ENCODE results near the gene MYLK. TPM values are rescaled to one million over a fixed set of nuclear protein-coding genes. Genes with fewer than 3 reads are reported as not detected.
"Not testable (repeated sequence)": the region's sequence is repeated elsewhere in the genome, so short reads cannot be mapped to it uniquely, and the experiment has no call there.

Gene MYLK
- total and polyA plus RNA-seq, 5 donors from 2014 or later, result 0.07 to 2.9 (median 0.20) TPM; not detected in 1

- not testable (repeated sequence) for DNase-seq; H3K4me3 ChIP-seq (ENCODE audit: low read depth, low read length); H3K9me3 ChIP-seq (ENCODE audit: control insufficient read depth in 2 of 2, low read length in 2 of 2); H3K36me3 ChIP-seq (ENCODE audit: control insufficient read depth, insufficient read depth, low read length); H3K4me1 ChIP-seq (ENCODE audit: control insufficient read depth, insufficient read depth, low read length, poor library complexity, severe bottlenecking); H3K27me3 ChIP-seq (ENCODE audit: control insufficient read depth, insufficient read depth, low read length); ATAC-seq (ENCODE audit: low read depth in 2 of 2); H3K36me3 Mint-ChIP-seq; H3K27ac ChIP-seq (ENCODE audit: insufficient read depth, low read length, poor library complexity, severe bottlenecking); H3K9me3 Mint-ChIP-seq; H3K27me3 Mint-ChIP-seq; H3K4me3 Mint-ChIP-seq; H3K4me1 Mint-ChIP-seq
- H3K27ac Mint-ChIP-seq, result peak overlapping the region in 2 of 3 donors; percentile 12 to 55
Observed at GRCh38 chr3:123600863-123601262, 283.3 kb downstream of the MYLK start.

GRCh38 chr3:123597561-123597960 lies 286.6 kb downstream of the MYLK start:
- Mint-ChIP-seq H3K27me3 (no peaks in the 10 kb centered on the region), H3K9me3 (peaks cover 0 to 4% (median under 1%) of the 10 kb centered on the region in 7 donors), H3K4me3 (no peak overlapping the region), H3K27ac (no peak overlapping the region), H3K4me1 (peaks cover 0 to 5% (median 0%) of the 10 kb centered on the region in 4 donors), H3K36me3 (peaks cover 14% of the 10 kb centered on the region)
- Histone ChIP-seq H3K27ac (ENCODE audit: insufficient read depth, low read length, poor library complexity, severe bottlenecking) (no peak overlapping the region), H3K4me3 (ENCODE audit: low read depth, low read length) (no peak overlapping the region), H3K27me3 (ENCODE audit: control insufficient read depth, insufficient read depth, low read length) (no peaks in the 10 kb centered on the region), H3K9me3 (ENCODE audit: control insufficient read depth in 2 of 2, low read length in 2 of 2) (no peaks in the 10 kb centered on the region), H3K36me3 (ENCODE audit: control insufficient read depth, insufficient read depth, low read length) (no peaks in the 10 kb centered on the region), H3K4me1 (ENCODE audit: control insufficient read depth, insufficient read depth, low read length, poor library complexity, severe bottlenecking) (no peaks in the 10 kb centered on the region)
- no peak for DNase-seq
- ATAC-seq (ENCODE audit: low read depth in 2 of 2), result no peak

- Histone ChIP-seq H3K9me3 (ENCODE audit: control insufficient read depth in 2 of 2, low read length in 2 of 2) (peaks cover 0 to 9% of the 10 kb centered on the region in 2 experiments), H3K27me3 (ENCODE audit: control insufficient read depth, insufficient read depth, low read length) (no peaks in the 10 kb centered on the region), H3K4me3 (ENCODE audit: low read depth, low read length) (no peak overlapping the region), H3K27ac (ENCODE audit: insufficient read depth, low read length, poor library complexity, severe bottlenecking) (no peak overlapping the region), H3K4me1 (ENCODE audit: control insufficient read depth, insufficient read depth, low read length, poor library complexity, severe bottlenecking) (no peaks in the 10 kb centered on the region), H3K36me3 (ENCODE audit: control insufficient read depth, insufficient read depth, low read length) (peaks cover 10% of the 10 kb centered on the region)
- Mint-ChIP-seq H3K9me3 (peaks cover 0 to 10% (median 6%) of the 10 kb centered on the region in 7 donors), H3K4me1 (peaks cover 0 to 5% (median 0%) of the 10 kb centered on the region in 4 donors), H3K4me3 (no peak overlapping the region), H3K27me3 (no peaks in the 10 kb centered on the region), H3K36me3 (peaks cover 22% of the 10 kb centered on the region), H3K27ac (no peak overlapping the region)
- ATAC-seq (ENCODE audit: low read depth in 2 of 2), result no peak
- no peak for DNase-seq
Observed at GRCh38 chr3:123595396-123596180, 288.5 kb downstream of the MYLK start.

GRCh38 chr3:123593381-123593780 lies 290.8 kb downstream of the MYLK start:
- peaks cover 17% of the 10 kb centered on the region for H3K36me3 ChIP-seq (ENCODE audit: control insufficient read depth, insufficient read depth, low read length)
- Mint-ChIP-seq H3K27ac (no peak overlapping the region), H3K36me3 (peaks cover 31% of the 10 kb centered on the region), H3K4me3 (no peak overlapping the region), H3K9me3 (peaks cover 0 to 21% (median 7%) of the 10 kb centered on the region in 7 donors), H3K4me1 (peaks cover 0 to 5% (median 1%) of the 10 kb centered on the region in 4 donors), H3K27me3 (no peaks in the 10 kb centered on the region)
- no peak overlapping the region for H3K27ac ChIP-seq (ENCODE audit: insufficient read depth, low read length, poor library complexity, severe bottlenecking)
- no peak for ATAC-seq (ENCODE audit: low read depth in 2 of 2)
- no peak overlapping the region for H3K4me3 ChIP-seq (ENCODE audit: low read depth, low read length)
- no peaks in the 10 kb centered on the region for H3K4me1 ChIP-seq (ENCODE audit: control insufficient read depth, insufficient read depth, low read length, poor library complexity, severe bottlenecking)
- peaks cover 0 to 17% of the 10 kb centered on the region in 2 experiments for H3K9me3 ChIP-seq (ENCODE audit: control insufficient read depth in 2 of 2, low read length in 2 of 2)
- no peaks in the 10 kb centered on the region for H3K27me3 ChIP-seq (ENCODE audit: control insufficient read depth, insufficient read depth, low read length)
- no peak for DNase-seq

GRCh38 chr3:123590685-123591450 lies 293.3 kb downstream of the MYLK start:
- H3K4me1 Mint-ChIP-seq, result peaks cover 0 to 10% (median 4%) of the 10 kb centered on the region in 4 donors
- H3K36me3 Mint-ChIP-seq, result peaks cover 35% of the 10 kb centered on the region
- no peak overlapping the region for H3K4me3 Mint-ChIP-seq
- Histone ChIP-seq H3K27me3 (ENCODE audit: control insufficient read depth, insufficient read depth, low read length) (no peaks in the 10 kb centered on the region), H3K27ac (ENCODE audit: insufficient read depth, low read length, poor library complexity, severe bottlenecking) (no peak overlapping the region), H3K36me3 (ENCODE audit: control insufficient read depth, insufficient read depth, low read length) (peaks cover 17% of the 10 kb centered on the region), H3K4me1 (ENCODE audit: control insufficient read depth, insufficient read depth, low read length, poor library complexity, severe bottlenecking) (peaks cover 9% of the 10 kb centered on the region), H3K4me3 (ENCODE audit: low read depth, low read length) (no peak overlapping the region), H3K9me3 (ENCODE audit: control insufficient read depth in 2 of 2, low read length in 2 of 2) (peaks cover 0 to 17% of the 10 kb centered on the region in 2 experiments)
- ATAC-seq (ENCODE audit: low read depth in 2 of 2), result no peak
- H3K27ac Mint-ChIP-seq, result no peak overlapping the region
- peaks cover 0 to 21% (median 7%) of the 10 kb centered on the region in 7 donors for H3K9me3 Mint-ChIP-seq
- DNase-seq, result no peak
- H3K27me3 Mint-ChIP-seq, result no peaks in the 10 kb centered on the region

- no peak overlapping the region for H3K27ac Mint-ChIP-seq
- ATAC-seq (ENCODE audit: low read depth in 2 of 2) (no peak), DNase-seq (no peak)
- no peak overlapping the region for H3K4me3 ChIP-seq (ENCODE audit: low read depth, low read length)
- peaks cover 0 to 21% (median 4%) of the 10 kb centered on the region in 7 donors for H3K9me3 Mint-ChIP-seq
- no peak overlapping the region for H3K27ac ChIP-seq (ENCODE audit: insufficient read depth, low read length, poor library complexity, severe bottlenecking)
- H3K9me3 ChIP-seq (ENCODE audit: control insufficient read depth in 2 of 2, low read length in 2 of 2), result peaks cover 0 to 17% of the 10 kb centered on the region in 2 experiments
- H3K36me3 Mint-ChIP-seq, result peaks cover 29% of the 10 kb centered on the region
- H3K27me3 ChIP-seq (ENCODE audit: control insufficient read depth, insufficient read depth, low read length), result no peaks in the 10 kb centered on the region
- peaks cover 17% of the 10 kb centered on the region for H3K36me3 ChIP-seq (ENCODE audit: control insufficient read depth, insufficient read depth, low read length)
- peaks cover 33% of the 10 kb centered on the region for H3K4me1 ChIP-seq (ENCODE audit: control insufficient read depth, insufficient read depth, low read length, poor library complexity, severe bottlenecking)
- peak overlapping the region in 2 of 4 donors; percentile 52 to 84 for H3K4me3 Mint-ChIP-seq
- H3K27me3 Mint-ChIP-seq, result no peaks in the 10 kb centered on the region
- H3K4me1 Mint-ChIP-seq, result peaks cover 17 to 27% (median 19%) of the 10 kb centered on the region in 4 donors
Observed at GRCh38 chr3:123587401-123587800, 296.7 kb downstream of the MYLK start.

- peak overlapping the region; percentile 89 for H3K4me3 ChIP-seq (ENCODE audit: low read depth, low read length)
- H3K27me3 Mint-ChIP-seq, result no peaks in the 10 kb centered on the region
- H3K9me3 ChIP-seq (ENCODE audit: control insufficient read depth in 2 of 2, low read length in 2 of 2), result peaks cover 0 to 17% of the 10 kb centered on the region in 2 experiments
- peaks cover 0 to 21% (median 4%) of the 10 kb centered on the region in 7 donors for H3K9me3 Mint-ChIP-seq
- DNase-seq, result no peak
- H3K4me1 Mint-ChIP-seq, result peaks cover 17 to 29% (median 22%) of the 10 kb centered on the region in 4 donors
- H3K4me3 Mint-ChIP-seq, result peak overlapping the region in 1 of 4 donors; percentile 52
- no peak for ATAC-seq (ENCODE audit: low read depth in 2 of 2)
- peaks cover 17% of the 10 kb centered on the region for H3K36me3 ChIP-seq (ENCODE audit: control insufficient read depth, insufficient read depth, low read length)
- no peak overlapping the region for H3K27ac ChIP-seq (ENCODE audit: insufficient read depth, low read length, poor library complexity, severe bottlenecking)
- peaks cover 35% of the 10 kb centered on the region for H3K4me1 ChIP-seq (ENCODE audit: control insufficient read depth, insufficient read depth, low read length, poor library complexity, severe bottlenecking)
- H3K27me3 ChIP-seq (ENCODE audit: control insufficient read depth, insufficient read depth, low read length), result no peaks in the 10 kb centered on the region
- peaks cover 29% of the 10 kb centered on the region for H3K36me3 Mint-ChIP-seq
- no peak overlapping the region for H3K27ac Mint-ChIP-seq
Observed at GRCh38 chr3:123586968-123587367, 297.2 kb downstream of the MYLK start.
